HG02571 (cell line): ENCODE data around the gene SUGT1.
"Not testable (repeated sequence)": the region's sequence is repeated elsewhere in the genome, so short reads cannot be mapped to it uniquely, and the experiment has no call there.

Source experiments
- ATAC-seq: cut with Tn5 transposase; IDR thresholded peaks from one replicate; pipeline ENCODE4 v1.9.1; 2021; ENCODE audit warnings: mild to moderate bottlenecking, moderate library complexity; ENCODE audit not compliant: unreplicated experiment

Gene SUGT1

DNA sequence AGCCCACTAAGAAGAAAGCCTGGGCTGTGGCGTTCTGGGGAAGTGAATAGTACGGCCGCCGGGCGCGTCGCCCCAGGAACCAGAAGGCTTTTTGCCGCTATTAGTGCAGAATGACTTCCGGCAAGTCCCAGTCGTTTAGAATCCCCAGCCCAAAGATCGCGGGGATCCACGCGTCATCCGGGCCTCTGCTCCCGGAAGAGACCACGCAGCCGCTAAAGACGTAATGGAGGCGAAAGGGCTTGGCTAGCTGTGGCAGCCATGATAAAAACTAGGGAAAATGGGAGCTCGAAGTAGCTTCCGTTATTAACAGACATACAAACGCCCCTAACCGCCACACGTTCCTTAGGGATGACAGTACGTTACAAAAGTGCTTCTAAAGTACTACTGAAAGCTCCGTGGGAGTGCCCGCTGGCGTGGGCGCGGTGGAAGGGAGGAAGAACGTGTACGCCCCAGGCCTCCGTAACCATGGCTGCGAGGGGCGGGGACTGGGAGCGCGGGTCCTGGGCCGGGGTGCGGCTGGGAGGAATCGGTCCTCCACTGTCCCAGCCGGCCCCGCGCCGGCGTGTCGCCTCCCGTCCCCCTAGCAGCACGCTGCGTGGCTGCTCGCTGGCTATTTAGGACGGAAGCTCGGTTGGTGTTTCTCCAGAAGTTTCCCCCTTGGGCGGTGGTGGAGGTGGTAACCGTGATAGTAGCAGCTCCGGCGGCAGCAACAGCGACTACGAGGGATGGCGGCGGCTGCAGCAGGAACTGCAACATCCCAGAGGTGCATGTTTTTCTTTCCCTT is at the start of gene SUGT1:
TSS of gene SUGT1 (plus strand) at position 641 of the 784 bp plus-strand sequence. CDS start at position 726, 85 bp downstream.
- ATAC-seq, result peak; percentile 95

- ATAC-seq, result not testable (repeated sequence)
These were observed 49.3 kb upstream of the SUGT1 start for GRCh38 chr13:52603316-52603715.

DNA sequence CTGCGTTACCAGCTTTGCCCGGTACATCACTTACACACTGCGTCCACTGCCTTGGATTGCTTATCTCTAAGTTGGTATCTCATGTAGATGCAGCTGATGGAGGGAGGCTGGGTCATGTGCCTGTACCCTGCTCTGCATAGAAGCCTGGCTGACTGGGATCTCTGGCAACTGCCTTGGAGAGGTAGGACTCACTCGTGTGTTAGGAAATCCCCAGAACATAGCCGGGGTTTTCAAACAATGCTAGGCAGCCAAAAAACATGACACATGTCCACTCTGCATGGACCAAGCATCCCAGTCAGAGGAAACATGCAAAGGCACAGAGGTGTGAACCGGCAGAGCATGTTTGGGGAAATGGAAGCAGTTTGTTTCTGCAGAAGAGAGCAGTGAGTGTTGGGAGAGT is 46.5 kb upstream of the SUGT1 start:
- ATAC-seq, result not testable (repeated sequence)

GRCh38 chr13:52606795-52607194 is 45.8 kb upstream of the SUGT1 start:
- not testable (repeated sequence) for ATAC-seq

DNA sequence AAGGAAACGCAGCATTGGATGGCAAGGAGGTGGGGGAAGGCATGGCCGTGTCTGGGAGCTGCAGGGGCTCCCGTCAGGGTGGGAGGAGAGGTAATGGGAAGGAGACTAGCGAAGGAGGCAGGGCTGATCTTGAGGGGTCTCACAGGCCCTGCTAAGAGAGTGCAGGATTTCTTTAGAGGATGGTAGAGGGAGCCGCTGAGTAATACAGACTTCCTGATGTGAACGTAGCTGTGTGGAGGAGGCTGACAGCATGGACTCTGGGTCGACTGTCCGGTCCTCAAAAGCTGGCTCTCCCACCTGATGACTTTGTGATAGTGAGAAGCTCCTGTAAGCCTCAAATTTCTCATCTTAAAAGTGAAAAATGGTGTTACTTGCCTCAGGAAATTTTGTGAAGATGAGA is 44.5 kb upstream of the SUGT1 start:
- ATAC-seq, result not testable (repeated sequence)

DNA sequence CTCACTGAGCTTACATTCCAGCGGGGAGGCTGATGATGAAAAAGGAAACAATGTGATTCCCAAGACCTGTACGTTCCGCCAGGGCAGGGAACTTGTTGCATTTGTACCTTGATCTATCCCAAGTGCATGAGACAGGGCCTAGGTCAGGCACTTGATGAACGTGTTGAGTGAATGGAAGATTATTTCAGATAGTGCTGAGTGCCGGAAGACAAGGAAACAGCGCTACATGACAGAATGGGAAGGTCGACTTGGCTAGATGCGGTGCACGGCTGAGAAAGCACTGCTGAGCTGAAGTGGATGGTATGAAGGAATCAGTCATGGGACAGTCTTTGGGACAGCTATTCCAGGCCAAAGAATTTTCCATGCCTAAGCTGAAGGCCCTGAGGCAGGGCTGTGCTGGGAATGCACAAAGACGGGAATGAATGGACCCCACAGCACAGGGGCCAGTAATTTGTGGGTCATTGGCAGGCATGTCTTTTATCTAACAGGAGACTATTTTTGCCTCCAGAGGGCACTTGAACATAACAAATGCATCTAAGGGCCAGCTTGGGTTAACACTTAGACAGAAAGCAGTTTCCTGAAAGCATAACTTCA is 43.5 kb upstream of the SUGT1 start:
- ATAC-seq, result peak; percentile 62

DNA sequence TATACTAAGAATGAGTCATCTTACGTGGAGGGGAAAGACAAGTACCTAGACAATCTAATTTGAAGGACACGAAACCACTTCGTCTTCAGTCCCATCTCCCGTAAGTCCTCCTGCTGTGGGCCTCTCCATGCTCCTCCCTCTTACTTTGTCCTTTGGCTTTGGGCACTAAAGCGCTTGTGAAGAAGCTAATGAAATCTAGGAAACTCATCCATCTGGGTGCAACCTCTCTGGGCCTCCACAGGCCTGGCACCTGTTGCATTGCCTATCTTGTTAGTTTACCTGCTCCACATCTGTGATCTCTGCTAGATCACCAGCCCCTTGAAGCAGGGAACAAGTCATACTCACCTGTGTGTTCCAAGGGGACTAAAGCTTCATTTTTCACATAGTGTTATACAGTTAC is 42.5 kb upstream of the SUGT1 start:
- not testable (repeated sequence) for ATAC-seq

DNA sequence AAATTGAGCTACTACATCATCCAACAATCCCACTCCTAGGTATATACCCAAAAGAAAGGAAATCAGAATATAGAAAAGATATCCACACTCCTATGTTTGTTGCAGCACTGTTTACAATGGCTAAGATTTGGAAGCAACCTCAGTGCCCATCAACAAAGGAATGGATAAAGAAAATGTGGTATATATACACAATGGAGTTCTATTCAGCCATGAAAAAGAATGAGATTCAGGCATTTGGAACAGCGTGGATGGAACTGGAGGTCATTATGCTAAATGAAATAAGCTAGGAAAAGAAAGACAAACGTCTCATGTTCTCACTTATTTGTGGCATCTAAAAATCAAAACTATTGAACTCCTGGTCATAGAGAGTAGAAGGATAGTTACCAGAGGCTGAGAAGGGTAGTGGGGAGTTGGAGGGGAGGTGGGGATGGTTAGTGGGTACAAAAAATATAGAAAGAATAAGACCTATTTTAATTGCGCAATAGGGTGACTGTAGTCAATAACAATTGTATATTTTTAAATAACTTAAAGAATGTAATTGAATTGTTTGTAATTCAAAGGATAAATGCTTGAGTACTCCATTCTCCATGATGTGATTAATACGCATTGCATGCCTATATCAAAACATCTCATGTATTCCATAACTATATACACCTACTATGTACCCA is 37.4 kb upstream of the SUGT1 start:
- no peak for ATAC-seq

- ATAC-seq, result no peak
These were observed 36.8 kb upstream of the SUGT1 start for GRCh38 chr13:52615812-52616211.

GRCh38 chr13:52617070-52618060 is 35.3 kb upstream of the SUGT1 start:
- peak; percentile 95 for ATAC-seq

DNA sequence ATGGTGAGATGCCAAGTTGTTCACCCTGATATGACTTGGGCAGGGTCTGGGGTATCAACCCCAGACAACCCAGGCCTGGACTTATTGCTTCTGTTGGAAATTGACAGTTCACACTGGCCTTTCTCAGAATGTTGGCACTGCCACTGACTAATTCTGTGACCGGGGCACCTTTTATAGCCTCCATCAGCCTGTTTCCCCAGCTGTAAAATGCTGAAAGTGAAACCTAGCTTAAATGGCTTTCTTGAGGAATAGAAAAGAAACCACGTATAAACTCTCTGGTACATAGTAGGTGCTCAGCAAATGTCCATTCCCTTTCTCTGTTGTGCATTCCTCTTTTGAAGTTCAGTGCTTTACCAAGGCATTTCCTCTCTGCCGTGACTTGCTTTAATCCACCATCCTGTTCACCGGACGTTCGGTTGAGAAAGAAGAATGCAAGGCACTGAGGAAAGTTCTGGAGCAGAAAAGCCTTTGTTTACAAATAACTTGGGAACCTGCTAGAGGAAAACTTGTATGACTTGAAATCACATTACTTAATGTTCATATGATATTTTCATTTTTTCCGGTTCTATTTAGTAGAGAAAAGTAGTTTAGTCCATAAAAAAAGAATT is 21.4 kb upstream of the SUGT1 start:
- peak; percentile 66 for ATAC-seq

DNA sequence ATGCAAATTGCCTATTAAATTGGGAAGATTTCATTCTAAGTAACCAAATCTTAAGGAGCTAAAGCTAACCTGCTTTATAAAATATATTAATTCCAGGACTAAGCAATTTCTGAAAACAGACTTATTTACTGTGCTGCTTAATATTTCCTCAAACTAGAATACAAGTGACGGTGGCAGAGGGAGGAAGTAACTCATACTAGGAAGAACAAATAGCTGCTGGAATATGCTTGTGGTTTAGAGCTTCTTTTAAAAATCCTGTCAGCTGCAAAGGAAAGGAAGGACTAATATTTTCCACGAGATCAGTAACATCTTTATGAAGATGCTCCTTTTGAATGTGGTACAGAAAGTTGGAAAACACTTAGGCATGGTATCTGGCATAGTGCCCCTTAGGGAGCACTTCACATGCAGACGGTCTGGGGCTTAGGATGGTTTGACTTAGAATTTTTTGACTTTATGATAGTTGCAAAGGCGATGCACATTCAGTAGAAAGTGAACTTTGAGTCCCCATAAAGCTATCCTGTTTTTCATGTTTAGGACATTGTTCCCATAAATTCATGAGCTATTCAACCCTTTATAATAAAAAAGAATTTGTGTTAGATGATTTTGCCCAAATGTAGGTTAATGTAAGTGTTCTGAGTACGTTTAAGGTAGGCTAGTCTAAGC is 13.8 kb upstream of the SUGT1 start:
- ATAC-seq, result no peak

DNA sequence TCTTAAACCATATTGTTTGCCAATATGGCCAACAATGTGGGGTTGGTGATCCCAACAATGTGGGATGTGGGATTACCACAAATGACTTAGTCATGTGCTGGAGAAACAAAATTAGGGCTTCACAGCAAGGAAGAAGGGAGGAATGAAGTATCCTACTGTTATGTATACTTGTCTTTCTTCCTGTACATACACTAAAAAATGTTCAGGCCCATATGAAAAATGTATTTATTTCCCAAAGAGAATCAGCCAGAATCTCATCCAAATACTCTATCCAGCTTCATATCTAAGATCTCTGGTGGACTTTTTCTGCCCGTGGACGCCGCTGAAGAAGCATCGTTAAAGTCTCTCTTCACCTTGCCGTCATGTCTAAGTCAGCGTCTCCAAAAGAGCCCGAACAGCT is 10.5 kb upstream of the SUGT1 start, which contains the start of gene HNRNPA1L2:
TSS of gene HNRNPA1L2 (plus strand) at position 301 of the 400 bp plus-strand sequence. CDS start at position 363, 62 bp downstream.
- ATAC-seq, result no peak

DNA sequence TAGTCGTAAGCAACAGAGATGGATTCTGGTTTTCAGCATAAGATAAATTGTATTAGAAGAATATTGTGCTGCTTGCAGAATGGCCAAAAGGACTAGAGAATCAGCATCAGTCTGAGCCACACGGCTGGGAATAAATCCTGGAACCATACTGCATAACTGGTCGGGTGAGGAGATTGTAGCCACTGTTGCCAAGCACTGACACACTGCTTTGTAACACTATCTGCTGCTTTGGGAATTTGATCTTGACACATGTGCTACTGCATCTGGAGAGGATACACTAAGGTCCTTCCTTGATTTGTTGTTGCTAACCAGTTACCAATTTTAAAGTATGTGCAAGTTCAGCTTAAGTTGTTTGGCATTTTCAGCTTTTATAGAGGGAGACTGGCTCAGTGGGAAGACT is 8.5 kb upstream of the SUGT1 start:
- ATAC-seq, result no peak

- no peak for ATAC-seq
These were observed 5.7 kb upstream of the SUGT1 start for GRCh38 chr13:52646967-52647366.

GRCh38 chr13:52650731-52651130 is 1.9 kb upstream of the SUGT1 start:
- ATAC-seq, result no peak

- ATAC-seq, result peak; percentile 12
These were observed 790 bp upstream of the SUGT1 start for GRCh38 chr13:52651897-52652195.

- ATAC-seq, result peak; percentile 31
These were observed 306 bp downstream of the SUGT1 start for GRCh38 chr13:52652980-52653303.

DNA sequence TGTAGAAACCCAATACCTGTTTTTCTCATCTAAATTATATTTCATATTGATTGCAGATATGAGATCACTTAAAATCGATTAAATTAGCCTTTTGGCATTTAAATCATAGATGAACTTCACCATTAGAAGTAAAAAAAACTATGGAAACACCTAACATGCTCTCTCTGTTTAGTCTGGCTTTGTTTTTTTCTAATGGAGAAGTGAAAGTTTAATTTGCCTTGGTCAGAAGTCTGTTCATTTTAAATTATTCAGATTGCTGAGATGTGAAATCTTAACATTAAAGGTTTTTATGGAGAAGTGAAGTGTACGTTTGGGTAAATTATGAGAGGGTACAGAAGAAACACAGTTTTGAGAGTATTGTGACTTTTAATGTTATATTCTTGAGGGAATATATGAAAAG is 6.7 kb downstream of the SUGT1 start:
- no peak for ATAC-seq

DNA sequence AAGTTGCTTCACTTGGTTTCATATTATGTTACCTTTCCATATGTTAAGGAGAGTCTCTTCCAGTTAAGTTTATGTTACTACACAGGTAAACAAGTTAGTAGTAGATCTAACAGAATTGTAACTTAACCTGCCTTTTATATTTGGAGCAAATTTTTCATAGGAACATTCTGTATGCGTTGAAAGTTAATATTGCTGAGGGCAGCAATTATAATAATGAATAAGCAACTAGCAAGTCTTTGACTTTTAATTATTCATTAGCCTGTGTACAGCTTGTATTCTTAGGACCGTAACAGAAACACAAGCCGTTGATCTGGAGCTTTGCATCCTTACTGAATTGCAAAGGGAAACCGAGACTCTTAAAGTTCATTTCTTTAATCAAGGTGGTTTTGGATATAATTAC is 11.6 kb downstream of the SUGT1 start:
- ATAC-seq, result no peak
